Thymus (tissue), 11 donors: ENCODE data around the gene GDF2. TPM values are rescaled to one million over a fixed set of nuclear protein-coding genes. Genes with fewer than 3 reads are reported as not detected.

ENCODE experiments used
- DNase-seq, 9 donors: peaks; one replicate each; pipeline ENCODE4 v3.0.0-alpha.2; 2013; ENCODE audit warnings: low spot score in 9 of 9, low read depth in 6 of 9, missing footprints in 1 of 9
- H3K27ac ChIP-seq, 2 donors: one replicate each; pipeline ENCODE4 v1.5.1; 2013; ENCODE audit warnings: control low read depth in 1 of 2, low read depth in 1 of 2, low read length in 1 of 2, mild to moderate bottlenecking in 1 of 2, moderate library complexity in 1 of 2
- H3K27me3 ChIP-seq, 2 donors: one replicate each; pipeline ENCODE4 v1.5.1; 2013; ENCODE audit warnings: low read length in 1 of 2; ENCODE audit not compliant: control insufficient read depth in 2 of 2, insufficient read depth in 1 of 2
- H3K36me3 ChIP-seq, 2 donors: one replicate each; pipeline ENCODE4 v1.5.1; 2013; ENCODE audit warnings: low read length in 1 of 2, mild to moderate bottlenecking in 1 of 2, moderate library complexity in 1 of 2; ENCODE audit not compliant: control insufficient read depth in 2 of 2, insufficient read depth in 2 of 2
- H3K4me1 ChIP-seq, 2 donors: one replicate each; pipeline ENCODE4 v1.5.1; 2013; ENCODE audit warnings: low read length in 2 of 2; ENCODE audit not compliant: control insufficient read depth in 2 of 2, insufficient read depth in 2 of 2
- H3K4me3 ChIP-seq, 2 donors: one replicate each; pipeline ENCODE4 v1.5.1; 2013; ENCODE audit warnings: low read length in 2 of 2, control low read depth in 1 of 2, mild to moderate bottlenecking in 1 of 2
- H3K9me3 ChIP-seq, 2 donors: one replicate each; pipeline ENCODE4 v1.5.1; 2013; ENCODE audit warnings: low read length in 1 of 2, mild to moderate bottlenecking in 1 of 2; ENCODE audit not compliant: control insufficient read depth in 2 of 2, insufficient read depth in 1 of 2
- WGBS: extraction: QIAGEN DNeasy Blood & Tissue Kit; methylation state at CpG from one replicate; pipeline ENCODE4 v1.1.7; 2013; 5-methylcytosine and 5-hydroxymethylcytosine counted together
- polyA plus RNA-seq: library from polyadenylated mRNA; stranded (reverse); fragments of 200-250 nt; gene quantifications from one replicate; pipeline ENCODE4 v1.2.3, GENCODE V29; 2013
- total RNA-seq: library from RNA; stranded (reverse); fragments of 120-200 nt; gene quantifications from one replicate; pipeline ENCODE4 v1.2.4, GENCODE V29; 2013
- donor health status: healthy.

Gene GDF2
- total and polyA plus RNA-seq, 2 donors = 0.02 TPM; not detected in 1

DNA sequence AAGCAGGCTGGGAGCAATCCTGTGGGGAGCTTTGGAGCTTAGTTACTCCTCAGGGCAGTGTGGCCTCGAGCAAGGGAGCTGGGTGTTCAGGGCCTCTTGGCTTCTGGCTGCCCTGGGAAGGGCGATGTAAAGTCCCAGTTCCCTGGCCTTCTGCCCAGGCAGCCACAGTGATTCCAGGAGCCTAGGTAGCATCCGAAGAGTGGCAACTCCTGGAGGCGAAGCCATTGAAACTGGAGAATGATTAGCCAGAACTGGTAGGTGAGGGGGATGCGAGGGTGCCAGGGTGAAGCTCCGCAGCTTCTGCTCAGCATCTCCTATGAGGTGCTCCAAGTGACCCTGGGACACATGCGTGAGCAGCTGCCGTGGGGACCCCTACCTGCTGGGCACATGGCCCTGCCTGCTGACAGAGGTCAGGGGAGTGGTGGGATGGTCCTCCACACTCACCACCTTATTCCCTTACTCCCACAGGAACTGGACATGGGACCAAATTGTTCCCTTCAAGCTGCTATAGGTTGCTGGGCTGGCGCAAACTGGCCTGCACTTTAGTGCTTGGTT is 7.8 kb upstream of the GDF2 start:
- H3K4me1 ChIP-seq = peaks cover 22% of the 10 kb centered on the region in 2 donors

DNA sequence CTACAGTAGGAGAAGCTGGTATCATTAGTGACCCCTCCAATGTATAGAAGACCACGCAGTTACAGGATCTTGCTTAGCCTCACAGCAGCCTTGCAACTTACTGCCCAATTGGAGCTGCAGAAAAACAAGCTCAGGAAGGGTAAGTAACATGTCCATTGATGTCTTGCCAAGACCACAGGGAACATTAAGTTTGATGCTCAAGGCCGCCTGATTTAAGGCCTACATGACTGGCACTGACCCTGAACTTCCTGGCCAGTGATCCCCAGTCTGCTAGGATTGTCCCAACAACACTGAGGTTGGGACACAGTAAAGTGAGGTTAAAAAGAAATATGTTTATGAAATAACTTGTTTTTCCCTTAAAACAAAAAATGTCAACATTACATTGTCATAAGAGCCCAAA is 6.8 kb upstream of the GDF2 start:
- DNase-seq = no peak
- Histone ChIP-seq H3K4me1 (peaks cover 18 to 22% of the 10 kb centered on the region in 2 donors), H3K4me3 (no peak overlapping the region), H3K9me3 (peaks cover 0 to 8% of the 10 kb centered on the region in 2 donors), H3K36me3 (no peaks in the 10 kb centered on the region), H3K27ac (no peak overlapping the region), H3K27me3 (no peaks in the 10 kb centered on the region)
- WGBS = 92% methylated on average over 2 of the region's 2 CpGs

More for the DNA sequence above, 7.8 kb upstream of the GDF2 start:
- 98% methylated on average over 9 of the region's 9 CpGs for WGBS
- no peak overlapping the region for H3K27ac ChIP-seq
- H3K9me3 ChIP-seq = peaks cover 0 to 8% of the 10 kb centered on the region in 2 donors
- no peak overlapping the region for H3K4me3 ChIP-seq
- no peaks in the 10 kb centered on the region for H3K27me3 ChIP-seq
- H3K36me3 ChIP-seq = no peaks in the 10 kb centered on the region
- DNase-seq = no peak

DNA sequence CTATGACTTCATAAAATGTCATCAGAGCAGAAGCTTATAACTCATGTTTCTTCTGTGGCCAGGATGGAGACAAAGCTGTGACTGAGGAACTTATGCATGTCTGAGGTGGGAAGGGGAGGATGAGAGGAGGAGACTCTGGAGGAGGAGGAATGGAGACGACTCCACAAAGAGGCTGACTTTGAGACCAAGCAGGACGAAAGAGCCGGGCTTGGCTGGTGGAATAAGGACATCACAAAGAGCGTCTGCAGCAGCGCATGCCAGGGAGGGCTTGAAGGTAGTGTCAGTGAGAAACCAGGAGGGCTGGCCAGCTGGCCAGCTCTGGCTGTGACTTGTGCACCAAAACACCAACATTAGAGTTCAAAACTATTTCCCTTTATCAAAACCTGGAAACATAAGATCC is 6.1 kb upstream of the GDF2 start:
- H3K27ac ChIP-seq = no peak overlapping the region
- WGBS = 98% methylated on average over 5 of the region's 5 CpGs
- DNase-seq = no peak
- H3K27me3 ChIP-seq = no peaks in the 10 kb centered on the region
- peaks cover 0 to 8% of the 10 kb centered on the region in 2 donors for H3K9me3 ChIP-seq
- no peaks in the 10 kb centered on the region for H3K36me3 ChIP-seq
- peaks cover 11 to 15% of the 10 kb centered on the region in 2 donors for H3K4me1 ChIP-seq
- H3K4me3 ChIP-seq = no peak overlapping the region

DNA sequence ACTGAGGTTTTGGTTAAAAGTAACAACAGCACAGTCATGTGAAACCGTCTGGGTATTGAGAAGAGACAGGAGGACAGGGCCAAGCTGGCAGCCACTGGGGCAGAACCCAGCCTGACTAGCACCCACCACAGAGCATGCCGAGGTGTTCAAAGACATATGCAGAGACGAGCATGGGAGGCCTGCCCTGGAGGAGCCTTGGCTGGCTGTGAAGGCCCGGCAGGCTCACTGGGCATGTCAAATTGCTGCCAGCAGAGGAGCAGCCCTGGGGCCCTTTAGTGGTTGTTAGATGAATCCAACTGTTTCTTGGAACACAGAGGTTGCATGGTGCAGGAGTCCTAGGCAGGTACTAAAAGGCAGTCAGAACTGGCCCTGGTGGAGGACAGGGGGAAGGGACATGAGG is 5.0 kb upstream of the GDF2 start:
- Histone ChIP-seq H3K4me1 (peaks cover 3% of the 10 kb centered on the region in 2 donors), H3K36me3 (no peaks in the 10 kb centered on the region), H3K4me3 (no peak overlapping the region), H3K27me3 (peaks cover 0 to 6% of the 10 kb centered on the region in 2 donors), H3K27ac (no peak overlapping the region), H3K9me3 (peaks cover 0 to 4% of the 10 kb centered on the region in 2 donors)
- WGBS = 93% methylated on average over 4 of the region's 4 CpGs
- DNase-seq = no peak

DNA sequence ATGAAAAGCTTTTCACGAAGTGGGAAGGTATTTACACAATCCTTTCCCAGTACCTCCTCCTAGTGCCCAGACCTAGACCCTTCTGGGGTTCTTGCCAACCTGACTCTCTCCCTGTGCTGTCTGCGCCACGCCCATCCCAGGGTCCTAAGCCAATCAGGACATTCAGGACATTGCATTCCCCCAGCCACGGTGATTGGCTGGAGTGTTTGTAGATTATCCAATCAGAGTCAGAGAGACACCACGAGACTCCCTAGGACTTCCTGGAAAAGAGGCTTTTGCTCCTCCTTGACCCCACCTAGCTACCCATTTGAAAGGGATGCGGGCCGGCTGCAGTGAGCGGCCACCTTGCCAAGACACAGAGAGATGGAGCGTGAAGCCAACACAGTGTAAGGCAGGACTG is 3.5 kb upstream of the GDF2 start:
- H3K4me1 ChIP-seq = no peaks in the 10 kb centered on the region
- H3K4me3 ChIP-seq = no peak overlapping the region
- no peaks in the 10 kb centered on the region for H3K36me3 ChIP-seq
- no peak for DNase-seq
- H3K27ac ChIP-seq = no peak overlapping the region
- peaks cover 0 to 4% of the 10 kb centered on the region in 2 donors for H3K9me3 ChIP-seq
- WGBS = 97% methylated on average over 9 of the region's 9 CpGs
- H3K27me3 ChIP-seq = peaks cover 0 to 13% of the 10 kb centered on the region in 2 donors

- Histone ChIP-seq H3K36me3 (no peaks in the 10 kb centered on the region), H3K9me3 (peaks cover 0 to 4% of the 10 kb centered on the region in 2 donors), H3K27me3 (peaks cover 0 to 13% of the 10 kb centered on the region in 2 donors), H3K4me3 (no peak overlapping the region), H3K4me1 (no peaks in the 10 kb centered on the region), H3K27ac (no peak overlapping the region)
- 94% methylated on average over 8 of the region's 8 CpGs for WGBS
- no peak for DNase-seq
Measured at GRCh38 chr10:47319784-47320183, 2.5 kb upstream of the GDF2 start.

GRCh38 chr10:47320812-47321211 is 1.4 kb upstream of the GDF2 start:
- 95% methylated on average over 6 of the region's 6 CpGs for WGBS
- Histone ChIP-seq H3K36me3 (no peaks in the 10 kb centered on the region), H3K4me1 (no peaks in the 10 kb centered on the region), H3K9me3 (peaks cover 0 to 4% of the 10 kb centered on the region in 2 donors), H3K27me3 (peaks cover 0 to 13% of the 10 kb centered on the region in 2 donors), H3K4me3 (no peak overlapping the region), H3K27ac (no peak overlapping the region)
- no peak for DNase-seq

- no peaks in the 10 kb centered on the region for H3K4me1 ChIP-seq
- DNase-seq = no peak
- no peak overlapping the region for H3K4me3 ChIP-seq
- H3K36me3 ChIP-seq = no peaks in the 10 kb centered on the region
- H3K27me3 ChIP-seq = peaks cover 0 to 13% of the 10 kb centered on the region in 2 donors
- peaks cover 0 to 4% of the 10 kb centered on the region in 2 donors for H3K9me3 ChIP-seq
- no peak overlapping the region for H3K27ac ChIP-seq
- 92% methylated on average over 8 of the region's 8 CpGs for WGBS
Measured at GRCh38 chr10:47321521-47322195, 596 bp upstream of the GDF2 start.

GRCh38 chr10:47323087-47323486 is 833 bp downstream of the GDF2 start:
- WGBS = 83% methylated on average over 1 of the region's 1 CpG
- no peaks in the 10 kb centered on the region for H3K4me1 ChIP-seq

More at GRCh38 chr10:47323087-47323486, 833 bp downstream of the GDF2 start:
- H3K27me3 ChIP-seq = peaks cover 0 to 13% of the 10 kb centered on the region in 2 donors
- H3K27ac ChIP-seq = no peak overlapping the region
- H3K36me3 ChIP-seq = no peaks in the 10 kb centered on the region
- DNase-seq = no peak
- H3K9me3 ChIP-seq = peaks cover 0 to 4% of the 10 kb centered on the region in 2 donors
- no peak overlapping the region for H3K4me3 ChIP-seq
